Activated CD4-positive, alpha-beta T cell treated with anti-CD3 and anti-CD28 coated beads, Interleukin-2, amount 50 U/mL, for 24 hours (primary cell): ENCODE measurements around the gene ANO4.

Source experiments
- DNase-seq, 2 donors: peaks; one replicate each; pipeline ENCODE4 v3.0.0-alpha.2; 2020; ENCODE audit warnings: low read depth in 1 of 2, low spot score in 1 of 2

The ANO4 gene

GRCh38 chr12:100801320-100801719, 6.7 kb downstream of the ANO4 start:
- no peak for DNase-seq

GRCh38 chr12:100808777-100809176, 14.2 kb downstream of the ANO4 start:
- no peak for DNase-seq

- DNase-seq: no peak
Measured at GRCh38 chr12:100820314-100820713, 25.7 kb downstream of the ANO4 start.

- no peak for DNase-seq
Measured at GRCh38 chr12:100823963-100824362, 29.4 kb downstream of the ANO4 start.

- DNase-seq: no peak
Measured at GRCh38 chr12:100824476-100824875, 29.9 kb downstream of the ANO4 start.

GRCh38 chr12:100826323-100826722, 31.7 kb downstream of the ANO4 start:
- no peak for DNase-seq

GRCh38 chr12:100827901-100828520, 33.4 kb downstream of the ANO4 start:
- DNase-seq: no peak

GRCh38 chr12:100830003-100830795, 35.6 kb downstream of the ANO4 start:
- DNase-seq: no peak

GRCh38 chr12:100833282-100833681, 38.7 kb downstream of the ANO4 start:
- no peak for DNase-seq

GRCh38 chr12:100840748-100841147, 46.2 kb downstream of the ANO4 start:
- no peak for DNase-seq

- DNase-seq: no peak
Measured at GRCh38 chr12:100842156-100842555, 47.6 kb downstream of the ANO4 start.

GRCh38 chr12:100843061-100843460, 48.5 kb downstream of the ANO4 start:
- no peak for DNase-seq

GRCh38 chr12:100845095-100845494, 50.5 kb downstream of the ANO4 start:
- DNase-seq: no peak

- DNase-seq: no peak
Measured at GRCh38 chr12:100851637-100852036, 57.1 kb downstream of the ANO4 start.

GRCh38 chr12:100857418-100857817, 62.8 kb downstream of the ANO4 start:
- DNase-seq: no peak

- no peak for DNase-seq
Measured at GRCh38 chr12:100857971-100858370, 63.4 kb downstream of the ANO4 start.

GRCh38 chr12:100858656-100859055, 64.1 kb downstream of the ANO4 start:
- DNase-seq: no peak

GRCh38 chr12:100859063-100859627, 64.6 kb downstream of the ANO4 start:
- DNase-seq: no peak

GRCh38 chr12:100860611-100861010, 66.0 kb downstream of the ANO4 start:
- DNase-seq: no peak

- no peak for DNase-seq
Measured at GRCh38 chr12:100862676-100863075, 68.1 kb downstream of the ANO4 start.

GRCh38 chr12:100864366-100864765, 69.8 kb downstream of the ANO4 start:
- no peak for DNase-seq

- no peak for DNase-seq
Measured at GRCh38 chr12:100867639-100868393, 73.2 kb downstream of the ANO4 start.
